NCI-H345 treated with DMSO at 0.1 percent for 48 hours (cell line): ENCODE results near the gene WIPI1.
"Not testable (repeated sequence)": the region's sequence is repeated elsewhere in the genome, so short reads cannot be mapped to it uniquely, and the experiment has no call there.

Experiments
- DNase-seq: peaks from one replicate; lab custom pipeline; 2025; ENCODE audit not compliant: unreplicated experiment; lab: John Stamatoyannopoulos, UW

The WIPI1 gene

DNA sequence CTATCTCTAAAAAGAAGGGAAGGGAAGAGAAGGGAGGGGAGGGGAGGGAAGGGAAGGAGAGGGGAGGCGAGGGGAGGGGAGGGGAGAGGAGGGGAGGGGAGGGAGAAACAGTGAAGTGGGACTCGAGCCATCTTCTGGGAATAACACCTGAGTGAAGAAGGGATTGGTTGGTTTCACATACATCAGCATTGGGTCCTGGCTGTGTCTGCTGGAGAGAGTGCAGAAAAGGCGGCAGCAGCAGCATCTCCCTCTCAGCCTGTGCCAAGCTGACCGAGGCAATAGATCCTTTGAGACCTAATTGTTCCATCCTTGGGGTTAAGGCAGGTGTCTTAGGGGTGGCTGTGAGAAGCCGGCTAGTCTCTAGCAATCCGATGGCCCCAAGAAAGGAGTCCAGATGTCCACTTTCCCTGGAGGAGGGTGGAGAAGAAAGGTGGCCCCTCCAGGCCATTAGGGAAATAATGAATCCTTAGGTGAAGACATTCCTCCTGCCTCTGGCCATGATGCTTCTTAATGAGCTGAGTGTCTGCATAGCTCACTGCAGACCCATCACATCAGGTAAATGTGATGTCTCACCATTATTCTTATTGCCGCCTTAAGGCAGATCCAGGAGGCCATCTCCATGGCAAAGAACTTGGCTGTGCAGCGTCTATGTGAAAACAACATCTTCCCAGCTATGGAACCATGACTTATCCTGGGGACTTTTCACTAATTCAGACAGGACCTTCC lies 71.6 kb downstream of the WIPI1 start:
- no peak for DNase-seq

DNA sequence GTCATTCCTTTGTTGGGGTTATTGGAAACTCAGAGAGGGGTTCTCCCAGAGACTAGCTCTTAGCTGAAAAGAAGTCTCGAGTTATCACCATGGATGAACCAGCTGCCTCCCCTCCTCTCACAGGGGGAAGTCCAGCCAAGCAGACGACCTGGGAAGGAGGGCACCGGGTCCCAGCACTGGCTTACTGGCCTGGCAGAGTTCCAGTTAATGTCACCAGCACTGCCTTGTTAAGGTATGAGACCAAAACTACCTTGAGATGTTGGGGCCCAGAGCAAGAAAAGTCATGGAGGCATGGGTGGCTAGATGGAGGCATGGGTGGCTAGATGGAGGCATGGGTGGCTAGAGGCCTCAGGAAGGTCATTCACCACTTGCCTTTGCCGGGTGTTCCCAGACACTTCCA lies 72.4 kb downstream of the WIPI1 start:
- DNase-seq, result no peak

DNA sequence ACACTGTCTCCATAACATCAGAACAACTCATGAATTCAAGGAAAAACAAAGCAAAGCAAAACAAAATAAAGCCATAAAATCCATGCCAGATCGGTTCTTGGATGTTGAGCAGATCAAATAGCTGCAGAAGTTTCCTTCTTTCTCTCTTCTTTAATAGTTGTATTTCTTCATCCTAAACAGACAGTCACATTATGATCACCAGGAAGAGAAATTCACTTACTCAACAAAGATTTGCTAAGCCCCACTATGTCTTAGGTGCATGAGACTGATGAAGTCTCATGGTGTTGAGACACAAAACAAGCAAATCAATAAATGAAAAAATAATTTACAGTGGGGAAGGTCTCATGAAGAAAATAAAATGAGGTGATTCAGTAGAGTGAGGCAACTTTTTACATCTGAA lies 72.8 kb downstream of the WIPI1 start:
- no peak for DNase-seq

DNA sequence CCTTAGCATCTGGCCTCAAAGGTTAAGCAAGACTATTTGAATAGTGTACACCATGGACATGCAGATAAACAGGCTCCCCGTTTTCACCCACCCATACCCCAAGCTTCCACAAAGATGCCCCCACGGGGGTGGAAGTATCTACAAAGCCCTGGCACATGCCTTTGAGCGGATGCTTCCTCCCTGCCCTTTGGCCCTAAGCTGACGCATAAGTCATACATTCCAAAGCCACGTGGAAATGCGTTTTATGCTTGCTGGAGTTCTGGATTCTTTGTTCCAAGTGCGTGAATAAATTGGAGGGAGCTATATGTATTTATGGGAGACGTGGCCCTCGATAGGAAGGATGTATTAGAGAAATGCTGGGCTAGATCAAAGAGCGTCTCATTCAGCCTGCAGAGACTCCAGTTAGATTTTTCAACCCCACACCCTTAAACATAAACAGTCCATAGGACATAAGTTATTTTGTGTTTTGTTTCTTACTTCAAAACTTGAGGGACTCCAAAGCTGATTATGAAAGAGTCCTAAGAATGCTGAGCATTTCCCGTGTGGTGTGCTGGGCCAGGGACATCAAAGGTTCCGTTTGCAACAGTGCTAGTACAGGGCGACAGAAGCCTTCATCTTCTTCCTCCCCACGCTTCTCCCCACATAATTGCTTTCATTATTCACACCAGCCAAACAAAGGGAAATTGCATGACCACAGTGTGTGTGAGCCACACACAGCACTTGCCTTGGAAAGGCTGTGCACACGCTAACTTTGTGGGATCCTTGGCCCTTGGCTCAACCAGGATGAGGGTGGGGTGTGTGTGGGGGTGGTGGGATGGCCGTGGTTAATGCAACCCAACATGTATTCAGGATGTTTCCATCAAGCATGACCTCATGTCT lies 73.6 kb downstream of the WIPI1 start:
- no peak for DNase-seq

DNA sequence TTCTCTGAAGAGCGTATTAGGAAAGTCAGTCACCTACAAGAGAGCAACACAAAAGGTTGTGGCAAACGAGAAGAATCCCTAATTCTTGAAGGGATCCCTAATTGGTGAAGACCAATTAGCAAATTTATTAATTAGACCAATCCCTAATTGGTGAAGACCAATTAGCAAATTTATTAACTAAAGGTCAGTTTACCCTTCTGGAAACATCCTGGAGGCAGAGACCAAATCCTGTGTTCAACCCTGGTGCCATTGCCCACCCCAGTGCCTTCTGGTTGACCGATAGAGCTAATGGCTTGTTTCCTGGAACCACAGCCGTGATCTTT lies 74.2 kb downstream of the WIPI1 start:
- no peak for DNase-seq

DNA sequence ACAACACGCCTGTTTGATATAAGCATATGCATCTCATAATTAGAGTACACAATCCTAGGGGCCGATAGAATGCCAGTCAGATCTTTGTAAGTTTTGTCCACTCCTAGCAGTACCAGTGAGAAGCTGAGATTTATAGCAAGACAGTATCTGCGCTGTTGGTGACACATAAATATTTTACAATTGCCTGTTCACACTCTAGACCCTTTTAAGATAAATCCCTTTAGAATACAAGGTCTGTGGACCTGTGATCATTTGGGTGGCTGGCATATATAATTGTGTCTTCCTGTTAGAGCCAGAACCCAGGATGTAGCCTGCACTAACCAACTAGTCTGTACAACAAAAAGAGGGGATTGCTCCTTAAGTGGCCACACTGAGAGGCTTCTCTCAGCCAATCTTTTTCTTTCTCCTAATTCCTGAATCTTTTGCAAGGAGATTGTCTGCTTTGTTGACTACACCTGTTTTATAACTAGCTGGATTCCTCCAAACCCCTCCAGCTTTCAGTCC lies 74.7 kb downstream of the WIPI1 start:
- no peak for DNase-seq

DNA sequence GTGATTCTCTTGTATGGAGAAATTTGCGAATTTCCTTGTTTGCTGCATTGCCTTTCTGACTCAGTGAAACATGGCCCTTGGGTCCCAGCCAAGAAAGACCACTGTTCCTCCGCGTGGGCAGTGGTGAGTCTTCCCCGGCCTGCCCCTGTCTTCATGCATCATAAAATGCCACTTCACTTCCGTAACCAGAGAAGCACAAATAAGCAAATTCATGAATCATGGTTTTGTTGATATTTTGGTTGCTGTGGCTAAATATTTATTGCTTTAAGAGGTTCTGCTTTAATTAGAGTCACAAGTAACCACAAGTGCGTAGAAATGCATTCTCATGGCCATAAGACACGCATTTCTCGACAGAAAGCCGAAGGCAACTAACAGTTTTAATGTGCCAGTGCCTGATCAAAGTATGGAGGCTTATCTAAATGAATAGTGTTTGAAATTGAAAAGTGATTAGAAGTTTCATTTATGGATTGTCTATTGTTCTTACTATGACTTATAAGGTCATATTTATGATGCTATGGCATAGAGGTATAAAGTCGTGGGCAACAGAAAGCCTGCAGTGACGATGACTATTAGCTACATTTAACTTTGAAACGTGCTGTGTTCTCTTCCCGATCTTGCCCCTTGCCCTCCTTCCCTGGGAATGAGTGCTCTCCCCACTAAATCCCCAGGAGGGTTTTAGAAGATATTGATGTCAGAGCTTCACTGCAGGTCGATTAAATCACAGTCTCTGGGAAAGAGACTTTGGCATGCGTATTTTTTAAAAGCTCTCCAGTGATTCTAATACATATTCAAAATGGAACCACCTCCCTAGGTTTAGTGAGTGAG lies 76.0 kb downstream of the WIPI1 start:
- DNase-seq, result no peak

DNA sequence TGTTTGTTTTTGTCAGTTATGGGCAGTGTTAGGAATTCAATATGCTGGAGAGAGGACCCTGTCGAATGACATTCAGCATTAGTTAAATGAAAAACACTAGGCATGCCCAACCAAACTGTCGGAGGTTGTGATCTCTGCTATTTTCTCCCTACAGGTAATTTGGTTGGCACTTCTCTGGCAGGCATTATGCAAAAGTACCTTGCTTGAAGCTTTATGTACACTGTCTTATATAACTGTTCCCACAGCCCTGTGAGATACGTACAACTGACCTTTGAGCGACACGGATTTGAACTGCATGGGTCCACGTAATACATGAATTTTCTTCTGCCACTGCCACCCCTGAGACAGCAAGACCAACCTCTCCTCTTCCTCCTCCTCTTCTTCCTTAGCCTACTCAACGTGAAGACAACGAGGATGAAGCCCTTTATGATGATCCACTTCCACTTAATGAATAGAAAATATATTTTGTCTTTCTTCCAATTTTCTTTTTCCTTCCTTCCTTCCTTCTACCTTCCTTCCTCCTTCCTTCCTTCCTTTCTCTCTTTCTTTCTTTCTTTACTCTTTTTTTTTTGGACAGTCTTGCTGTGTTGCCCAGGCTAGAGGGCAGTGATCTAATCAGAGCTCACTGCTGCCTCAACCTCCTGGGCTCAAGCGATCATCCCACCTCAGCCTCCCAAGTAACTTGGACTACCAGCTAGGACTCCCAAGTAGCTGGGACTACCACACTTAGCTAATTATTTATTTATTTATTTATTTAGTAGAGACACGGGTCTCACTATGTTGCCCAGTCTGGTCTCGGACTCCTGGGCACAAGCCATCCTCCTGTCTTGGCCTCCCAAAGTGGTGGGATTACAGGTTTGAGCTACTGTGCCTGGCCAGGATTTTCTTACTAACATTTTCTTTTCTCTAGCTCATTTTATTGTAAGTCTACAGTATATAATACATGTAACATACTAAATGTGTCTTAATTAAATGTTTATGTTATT lies 77.3 kb downstream of the WIPI1 start:
- no peak for DNase-seq

DNA sequence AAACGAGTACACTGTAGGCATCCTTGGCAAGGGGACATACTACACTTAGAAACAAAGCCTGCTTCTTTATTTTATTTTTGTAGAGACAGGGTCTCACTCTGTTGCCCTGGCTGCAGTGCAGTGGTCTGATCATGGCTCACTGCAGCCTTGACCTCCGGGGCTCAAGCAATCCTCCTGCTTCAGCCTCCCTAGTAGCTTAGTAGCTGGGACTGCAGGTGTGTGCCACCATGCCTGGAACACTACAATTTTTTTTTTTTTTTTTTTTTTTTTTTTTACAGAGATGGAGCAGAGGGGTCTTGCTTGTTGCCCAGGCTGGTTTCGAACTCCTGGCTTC lies 78.2 kb downstream of the WIPI1 start:
- DNase-seq, result no peak

DNA sequence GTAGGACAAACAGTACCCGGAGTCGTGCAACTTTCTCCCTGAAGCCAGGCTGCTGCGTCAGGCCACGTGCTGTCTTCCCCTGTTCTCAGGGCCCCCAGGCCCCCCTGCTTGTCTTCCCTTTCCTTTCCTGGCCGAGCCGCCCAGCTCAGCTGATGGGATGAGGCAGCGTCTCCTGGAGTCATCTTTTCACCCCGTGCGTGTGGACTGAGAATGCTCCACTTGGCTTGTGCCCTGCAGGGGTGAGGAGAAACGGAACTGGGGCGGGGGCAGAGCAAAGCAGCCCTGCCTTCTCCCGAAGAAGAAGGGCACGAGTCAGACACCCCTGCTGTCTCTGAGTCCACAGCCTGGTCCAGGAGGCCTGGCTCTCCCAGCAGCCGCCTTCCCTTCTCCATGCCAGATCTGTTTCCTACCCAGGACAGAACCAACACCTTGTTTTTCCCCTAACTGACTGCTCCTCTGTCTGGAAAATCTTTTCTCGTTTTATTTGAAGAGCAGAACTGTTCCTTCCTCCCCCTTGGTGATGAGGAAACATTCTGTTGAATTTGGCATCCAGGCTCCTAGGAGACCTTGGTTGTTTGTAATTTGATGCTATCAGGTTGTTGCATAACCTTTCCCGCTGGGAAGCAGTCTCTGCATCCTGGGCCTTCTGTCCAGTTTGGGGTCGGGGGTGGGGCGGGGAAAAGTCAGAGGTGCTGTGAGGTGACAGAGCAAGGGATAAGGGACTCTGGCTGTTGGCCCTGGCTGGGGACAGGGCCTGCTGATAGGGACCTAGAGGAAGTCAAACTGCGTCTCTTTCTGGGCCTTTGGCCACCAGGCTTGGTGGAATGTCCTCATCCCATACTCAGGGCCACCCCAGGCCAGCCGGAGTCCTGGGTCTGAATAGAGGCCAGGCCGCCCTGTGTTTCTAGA lies 78.8 kb downstream of the WIPI1 start:
- DNase-seq, result no peak

DNA sequence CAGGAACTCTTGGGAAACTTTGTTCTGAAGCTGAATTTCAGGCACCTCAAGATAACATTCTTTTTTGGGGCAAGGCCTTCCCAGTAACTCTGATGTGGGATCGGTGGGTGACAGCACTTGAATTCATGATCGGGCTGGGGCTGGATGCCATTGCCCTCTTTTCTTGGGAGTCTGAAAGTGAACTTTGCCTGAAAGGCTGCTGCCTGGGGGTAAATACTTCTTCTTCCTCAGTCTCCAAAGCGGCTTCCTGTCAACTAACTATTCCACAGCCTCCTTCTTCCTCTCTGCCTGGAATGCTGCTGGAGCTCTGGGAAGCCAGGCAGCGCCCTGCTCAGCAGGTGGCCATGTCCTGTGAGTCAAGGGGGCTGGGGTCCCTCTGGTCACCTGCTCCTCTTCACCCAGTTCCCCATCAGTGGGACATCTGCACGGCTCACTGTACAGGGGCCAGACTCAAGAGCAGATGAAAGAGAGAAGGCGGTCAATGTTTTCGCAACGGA lies 79.5 kb downstream of the WIPI1 start:
- DNase-seq, result no peak

DNA sequence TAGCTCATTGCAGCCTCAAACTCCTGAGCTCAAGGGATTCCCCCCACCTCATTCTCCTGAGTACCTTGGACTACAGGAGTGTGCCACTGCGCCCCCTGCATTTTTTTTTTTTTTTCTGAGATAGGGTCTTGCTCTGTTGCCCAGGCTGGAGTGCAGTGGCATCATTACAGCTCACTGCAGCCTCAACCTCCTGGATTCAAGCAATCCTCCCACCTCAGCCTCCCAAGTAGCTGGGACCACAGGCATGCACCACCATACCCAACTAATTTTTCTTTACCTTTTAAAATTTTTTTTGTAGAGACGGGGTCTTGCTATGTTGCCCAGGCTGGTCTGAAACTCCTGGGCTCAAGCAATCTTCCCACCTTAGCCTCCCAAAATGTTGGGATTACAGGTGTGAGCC lies 81.1 kb downstream of the WIPI1 start:
- DNase-seq, result not testable (repeated sequence)

DNA sequence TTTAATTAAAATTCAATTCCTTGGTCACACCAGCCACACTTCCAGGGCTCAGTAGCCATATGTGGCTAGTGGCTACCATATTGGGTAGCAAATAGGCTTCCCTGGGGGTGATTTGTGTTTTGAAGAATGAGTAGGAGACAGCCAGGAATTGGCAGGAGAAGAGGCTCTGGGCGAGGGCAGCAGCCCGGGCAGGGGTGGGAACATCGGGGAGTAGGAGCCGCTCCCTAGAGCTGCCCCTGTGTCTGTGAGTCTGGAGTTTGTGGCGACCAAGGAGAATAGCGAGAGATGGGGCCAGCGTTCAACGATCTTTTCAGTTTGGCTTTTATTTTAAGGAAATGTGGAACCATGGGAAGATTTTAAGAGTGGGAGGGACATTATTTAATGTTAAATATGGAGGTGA lies 81.7 kb downstream of the WIPI1 start:
- no peak for DNase-seq
